NCI-H1436 (cell line): ENCODE measurements around the gene AP5B1.

Experiments used
- DNase-seq: peaks from one replicate; lab custom pipeline; 2025; lab: John Stamatoyannopoulos, UW

AP5B1 gene

GRCh38 chr11:65801153-65801987 lies 20.6 kb upstream of the AP5B1 start:
- DNase-seq: no peak

GRCh38 chr11:65798882-65799281 lies 18.1 kb upstream of the AP5B1 start:
- no peak for DNase-seq

- no peak for DNase-seq
Observed at GRCh38 chr11:65797711-65798110, 16.9 kb upstream of the AP5B1 start.

- no peak for DNase-seq
Observed at GRCh38 chr11:65796726-65797601, 16.2 kb upstream of the AP5B1 start.

- DNase-seq: no peak
Observed at GRCh38 chr11:65794570-65795510, 14.1 kb upstream of the AP5B1 start.

- DNase-seq: no peak
Observed at GRCh38 chr11:65793625-65794400, 13.0 kb upstream of the AP5B1 start.

- DNase-seq: no peak
Observed at GRCh38 chr11:65793144-65793581, 12.4 kb upstream of the AP5B1 start.

GRCh38 chr11:65792456-65792855 lies 11.7 kb upstream of the AP5B1 start:
- DNase-seq: no peak

- DNase-seq: no peak
Observed at GRCh38 chr11:65791719-65792213, 11.0 kb upstream of the AP5B1 start.

- no peak for DNase-seq
Observed at GRCh38 chr11:65790902-65791650, 10.3 kb upstream of the AP5B1 start.

GRCh38 chr11:65790104-65790901 lies 9.5 kb upstream of the AP5B1 start:
- no peak for DNase-seq

GRCh38 chr11:65789230-65790103 lies 8.7 kb upstream of the AP5B1 start:
- no peak for DNase-seq

GRCh38 chr11:65788821-65789220 lies 8.0 kb upstream of the AP5B1 start:
- DNase-seq: no peak

- DNase-seq: no peak
Observed at GRCh38 chr11:65787649-65788622, 7.2 kb upstream of the AP5B1 start.

GRCh38 chr11:65786786-65787636 lies 6.2 kb upstream of the AP5B1 start, which contains the start of gene OVOL1:
OVOL1 (plus strand) TSS chr11:65787063; CDS start chr11:65787374, 311 bp downstream.
- DNase-seq: no peak
